GM12878 (cell line): ENCODE data around the gene MYOD1. TPM values are rescaled to one million over a fixed set of nuclear protein-coding genes. Genes with fewer than 3 reads are reported as not detected.

Experiments used
- ATAC-seq: fragments of 200-7000 bp; cut with Tn5 transposase; 3 replicates; pipeline ENCODE4 v1.9.1; 2020; ENCODE audit warnings: mild to moderate bottlenecking, moderate library complexity
- BruUV-seq: library from RNA; stranded (reverse); fragments of 400-500 nt; replicated peaks from 2 replicates; lab custom pipeline; 2021; lab: Mats Ljungman, UMichigan
- CTCF ChIA-PET: fragments of 300-600 bp; sonication (Branson Sonifier 250); formaldehyde crosslinking; extraction: SDS; loops from one replicate; lab custom pipeline; 2021; ENCODE audit warnings: inconsistent platforms; lab: Yijun Ruan, JAX
- POLR2A ChIA-PET: fragments of 350-600 bp; formaldehyde crosslinking; extraction: SDS; loops from one replicate; lab custom pipeline; 2021; ENCODE audit warnings: inconsistent platforms; lab: Charles Lee
- RAD21 ChIA-PET: fragments of 300-600 bp; sonication (Branson Sonifier 250); formaldehyde crosslinking; loops from one replicate; lab custom pipeline; 2023; ENCODE audit warnings: antibody characterized with exemption; ENCODE audit not compliant: unreplicated experiment; lab: Charles Lee
- SMC1A ChIA-PET: fragments of 300-600 bp; sonication (Branson Sonifier 250); formaldehyde crosslinking; loops from one replicate; lab custom pipeline; 2023; ENCODE audit not compliant: unreplicated experiment, uncharacterized antibody; lab: Charles Lee
- DNase-seq: peaks from one replicate; pipeline ENCODE4 v3.0.0-alpha.2; 2011; ENCODE audit warnings: low read depth, low spot score
- FAIRE-seq: peaks from 3 replicates; lab custom pipeline; 2011; peaks lifted over from hg19 to GRCh38; lab: Jason Lieb, UNC
- H2AFZ ChIP-seq: 2 replicates; pipeline ENCODE4 v1.6.0; 2011; ENCODE audit warnings: low read depth, low read length, control low read depth; ENCODE audit not compliant: control insufficient read depth
- H3K27ac ChIP-seq: 2 replicates; pipeline ENCODE4 v1.5.1; 2011; ENCODE audit warnings: control low read depth; ENCODE audit not compliant: control insufficient read depth, insufficient read depth
- H3K27me3 ChIP-seq, 2 experiments: replicated peaks in 1 of 2; 2 replicates each; pipeline versions ENCODE4 v1.6.0 to v1.6.1; 2011; ENCODE audit warnings: low read length in 1 of 2; ENCODE audit not compliant: control insufficient read depth in 2 of 2, insufficient read depth in 2 of 2
- H3K36me3 ChIP-seq, 2 experiments: 2 replicates each; pipeline ENCODE4 v1.5.1; 2011; ENCODE audit warnings: low read length in 1 of 2; ENCODE audit not compliant: control insufficient read depth in 2 of 2, insufficient read depth in 2 of 2
- H3K4me1 ChIP-seq: 2 replicates; pipeline ENCODE4 v1.6.1; 2011; ENCODE audit warnings: mild to moderate bottlenecking, low read length, moderate library complexity, mixed read lengths; ENCODE audit not compliant: control insufficient read depth, insufficient read depth
- H3K4me2 ChIP-seq: 2 replicates; pipeline ENCODE4 v1.6.0; 2011; ENCODE audit warnings: control low read depth; ENCODE audit not compliant: control insufficient read depth, insufficient read depth
- H3K4me3 ChIP-seq: fragments of 200-600 bp; sonication (generic); 2 replicates; pipeline ENCODE4 v1.5.1; 2016
- H3K79me2 ChIP-seq: 2 replicates; pipeline ENCODE4 v1.6.0; 2011; ENCODE audit warnings: low read length; ENCODE audit not compliant: control insufficient read depth, insufficient read depth
- H3K9ac ChIP-seq: 2 replicates; pipeline ENCODE4 v1.8.0; 2011; ENCODE audit warnings: low read length, control low read depth, mixed read lengths; ENCODE audit not compliant: control insufficient read depth, insufficient read depth
- H3K9me3 ChIP-seq: replicated peaks from 3 replicates; pipeline ENCODE4 v1.5.1; 2011; ENCODE audit warnings: mild to moderate bottlenecking, low read length; ENCODE audit not compliant: control insufficient read depth, insufficient read depth
- H4K20me1 ChIP-seq: 2 replicates; pipeline ENCODE4 v1.6.0; 2011; ENCODE audit not compliant: control insufficient read depth, insufficient read depth
- BRCA1 ChIP-seq: IDR thresholded peaks from 2 replicates; pipeline ENCODE4 v1.6.1; 2011; ENCODE audit warnings: low read depth, low read length, improper control_type of control experiment
- E2F4 ChIP-seq: IDR thresholded peaks from 2 replicates; pipeline ENCODE4 v1.6.1; 2012; ENCODE audit warnings: low read depth, low read length, improper control_type of control experiment
- E2F8 ChIP-seq: fragments of 450-650 bp; IDR thresholded peaks from 2 replicates; pipeline ENCODE4 v1.6.1; 2018; ENCODE audit warnings: mild to moderate bottlenecking, low read depth, moderate library complexity; ENCODE audit not compliant: partially characterized antibody
- ETV6 ChIP-seq, 2 experiments: fragments of 450-650 bp in 1 of 2; IDR thresholded peaks in 1 of 2; conservative IDR thresholded peaks in 1 of 2; 2 replicates each; pipeline ENCODE4 v1.6.1; 2014; ENCODE audit warnings: antibody characterized with exemption in 1 of 2, borderline replicate concordance in 1 of 2, low read depth in 1 of 2, mild to moderate bottlenecking in 1 of 2, moderate library complexity in 1 of 2
- FOXM1 ChIP-seq: IDR thresholded peaks from 2 replicates; pipeline ENCODE4 v1.6.1; 2012; ENCODE audit warnings: low read depth, mild to moderate bottlenecking, inconsistent platforms, low read length, moderate library complexity
- IRF5 ChIP-seq: fragments of 450-650 bp; IDR thresholded peaks from 2 replicates; pipeline ENCODE4 v1.6.1; 2017; ENCODE audit warnings: borderline replicate concordance
- MAX ChIP-seq: IDR thresholded peaks from 2 replicates; pipeline ENCODE4 v1.6.1; 2012; ENCODE audit warnings: low read depth, low read length, improper control_type of control experiment
- MYB ChIP-seq: fragments of 150-350 bp; IDR thresholded peaks from 2 replicates; pipeline ENCODE4 v1.6.1; 2014; ENCODE audit warnings: mild to moderate bottlenecking, low read depth, low read length, borderline replicate concordance
- NFYB ChIP-seq: IDR thresholded peaks from 2 replicates; pipeline ENCODE4 v1.6.1; 2011; ENCODE audit warnings: low read depth, mild to moderate bottlenecking, low read length, improper control_type of control experiment, moderate library complexity; ENCODE audit not compliant: insufficient read depth
- NR2F1 ChIP-seq: fragments of 450-650 bp; conservative IDR thresholded peaks from 2 replicates; pipeline ENCODE4 v1.6.1; 2017; ENCODE audit warnings: mild to moderate bottlenecking
- RFX5 ChIP-seq: IDR thresholded peaks from 2 replicates; pipeline ENCODE4 v1.6.1; 2011; ENCODE audit warnings: low read depth, low read length, improper control_type of control experiment
- SMARCA5 ChIP-seq: fragments of 450-650 bp; IDR thresholded peaks from 2 replicates; pipeline ENCODE4 v1.6.1; 2017; ENCODE audit warnings: mild to moderate bottlenecking
- ZNF592 ChIP-seq: fragments of 450-650 bp; IDR thresholded peaks from 2 replicates; pipeline ENCODE4 v1.6.1; 2017; ENCODE audit warnings: mild to moderate bottlenecking, moderate library complexity
- WGBS: methylation state at CpG from one replicate; pipeline ENCODE4 v1.1.6; 2016; ENCODE audit warnings: low lambda C conversion rate; ENCODE audit not compliant: insufficient replicate concordance, insufficient coverage; ENCODE audit errors: missing lambda C conversion rate; 5-methylcytosine and 5-hydroxymethylcytosine counted together
- in situ Hi-C: fragments of 300-500 bp; cut with MboI; formaldehyde crosslinking; loops from 9 replicates; pipeline ENCODE4 v1.14.3; 2018; ENCODE audit warnings: mixed read lengths
- intact Hi-C: fragments of 100-400 bp; cut with micrococcal nuclease; formaldehyde crosslinking; loops from one replicate; pipeline ENCODE4 v1.14.2; 2022; ENCODE audit not compliant: unreplicated experiment
- polyA plus RNA-seq, 11 experiments: library from polyadenylated mRNA; depleted of rRNA in 4 of 11; unstranded in 6 of 11; stranded (reverse) in 5 of 11; fragments of >200 nt; fragmentation: Nextera tagmentation in 4 of 11; fragmentation: Illumina TruSeq in 1 of 11; extraction: Ambion mirVana in 4 of 11; extraction: Trizol in 1 of 11; gene quantifications; 1 replicate in 1 of 11; 2 replicates in 10 of 11; pipeline versions ENCODE4 v1.2.1 to v1.2.3, GENCODE V29; 2011 to 2016; ENCODE audit warnings: inconsistent platforms in 2 of 11, missing spikeins in 2 of 11, low read depth in 1 of 11
- total RNA-seq, 4 experiments: library from RNA; depleted of rRNA in 3 of 4; stranded (reverse); fragments of >200 nt in 3 of 4; fragmentation: Illumina TruSeq in 1 of 4; extraction: Trizol in 1 of 4; gene quantifications; 2 replicates each; pipeline versions ENCODE4 v1.2.1 to v1.2.3, GENCODE V29; 2013 to 2021

Gene MYOD1
- total and polyA plus RNA-seq, 10 of the 15 experiments (the other 5 are each of a cell fraction or from before 2014, with no cell fraction given) = not detected

- TF ChIP-seq ZNF592 (no peak), SMARCA5 (no peak), BRCA1 (no peak), MYB (no peak)
Measured at GRCh38 chr11:17707830-17708229, 11.5 kb upstream of the MYOD1 start (continued).

- ChIA-PET POLR2A (no interaction called here), SMC1A (interaction anchor here (1.6 kb wide), 1 partner anchor 12 kb away, joined by 4 read pairs; no protein-coding TSS in a partner anchor)
Measured at GRCh38 chr11:17711836-17712235, 7.5 kb upstream of the MYOD1 start.

More at GRCh38 chr11:17711836-17712235, 7.5 kb upstream of the MYOD1 start:
- ChIA-PET CTCF (interaction anchor here (1.0 kb wide), 1 partner anchor 18 kb away, joined by 3 read pairs; no protein-coding TSS in a partner anchor), RAD21 (no interaction called here)
- intact Hi-C loops = no loop called here
- Histone ChIP-seq H3K27me3 (peaks cover 0 to 3% of the 10 kb centered on the region in 2 experiments; a peak in 2 of 4 replicates), H4K20me1 (no peaks in the 10 kb centered on the region), H3K4me2 (no peak overlapping the region), H3K9ac (no peak overlapping the region), H3K27ac (no peak overlapping the region), H2AFZ (no peak overlapping the region), H3K79me2 (no peaks in the 10 kb centered on the region), H3K4me1 (no peaks in the 10 kb centered on the region), H3K4me3 (no peak overlapping the region), H3K9me3 (no peaks in the 10 kb centered on the region), H3K36me3 (no peaks in the 10 kb centered on the region)
- no TSS peak for BruUV-seq
- WGBS = 3% methylated on average over 4 of the region's 4 CpGs
- ATAC-seq (no peak), FAIRE-seq (no peak), DNase-seq (no peak)
- TF ChIP-seq ETV6 (conservative IDR thresholded peaks at IDR 0.05 in 1 of 2, IDR thresholded peaks at IDR 0.05 in 1 of 2; ENCODE audit: borderline replicate concordance in 1 of 2, low read depth in 1 of 2) (no peak), FOXM1 (no peak), RFX5 (no peak), MAX (no peak), E2F8 (no peak), E2F4 (no peak), NFYB (no peak), NR2F1 (no peak), IRF5 (no peak)
- in situ Hi-C loops = no loop called here
